ENCODE measurements around the gene PTPRCAP. TPM values are rescaled to one million over a fixed set of nuclear protein-coding genes. Genes with fewer than 3 reads are reported as not detected.

PTPRCAP gene
- total and polyA plus RNA-seq, 2 donors (not counting 1 experiment from before 2014, with no cell fraction given): 266 to 565 TPM

- ATAC-seq (ENCODE audit: low read depth) (peak; percentile 87), DNase-seq (peak; percentile 98)
- peak within 1 kb of the TSS; percentile 83 for H2AFZ ChIP-seq (ENCODE audit: insufficient read depth, low read depth, low read length, poor library complexity, severe bottlenecking)
- intact Hi-C loops (cut with micrococcal nuclease): loop anchor here (1.0 to 2.0 kb wide), 7 partner anchors 14 to 206 kb away; partner anchors contain the start of genes CDK2AP2, PITPNM1, PTPRCAP and RPS6KB2
- H3K9me3 ChIP-seq (ENCODE audit: control extremely low read depth in 1 of 3, control insufficient read depth in 2 of 3, insufficient read depth in 1 of 3, low read length in 2 of 3): no peaks in the 10 kb centered on the region
- ChIA-PET POLR2A (interaction anchor here (0.5 to 4.9 kb wide), 16 partner anchors 8 to 195 kb away, joined by 3 to 53 read pairs (median 4); partner anchors contain the start of genes PITPNM1, POLD4, PPP1CA and PTPRCAP), CTCF (interaction anchor here (0.8 to 4.0 kb wide), 11 partner anchors 15 to 132 kb away, joined by 3 to 19 read pairs (median 5); partner anchors contain the start of genes PITPNM1, PPP1CA, RAD9A and RPS6KB2)
- H3K27me3 ChIP-seq (replicated peaks in 1 of 4; ENCODE audit: control extremely low read depth in 1 of 4, control insufficient read depth in 3 of 4, insufficient read depth in 4 of 4, low read length in 3 of 4): no peaks in the 10 kb centered on the region
- Mint-ChIP-seq H3K4me1 (peaks cover 56% of the 10 kb centered on the region), H3K4me3 (peak within 1 kb of the TSS; percentile 99), H3K27me3 (no peaks in the 10 kb centered on the region), H3K27ac (peak within 1 kb of the TSS; percentile 100), H3K9me3 (ENCODE audit: insufficient read depth) (no peaks in the 10 kb centered on the region)
- H3K4me1 ChIP-seq (ENCODE audit: control insufficient read depth in 2 of 2, insufficient read depth in 2 of 2, low read length in 2 of 2): peaks cover 38 to 56% of the 10 kb centered on the region in 2 donors
- peaks cover 35% of the 10 kb centered on the region for H4K20me1 ChIP-seq (ENCODE audit: control insufficient read depth, insufficient read depth, low read length, poor library complexity, severe bottlenecking)
- peaks cover 0 to 18% of the 10 kb centered on the region in 2 experiments for H3K36me3 ChIP-seq (replicated peaks in 1 of 2; ENCODE audit: control extremely low read depth in 1 of 2, control insufficient read depth in 1 of 2, extremely low read depth in 1 of 2, insufficient read depth in 2 of 2, low read length in 1 of 2)
- H3K4me2 ChIP-seq (replicated peaks; ENCODE audit: low read depth, low read length, poor library complexity, severe bottlenecking): peak within 1 kb of the TSS; percentile 89
- peak within 1 kb of the TSS; percentile 71 for H3K9ac ChIP-seq (ENCODE audit: low read length)
- WGBS (ENCODE audit: insufficient coverage): 11% methylated on average over 59 of the region's 60 CpGs
- TF ChIP-seq CTCF (IDR thresholded peaks at IDR 0.05) (no peak), EZH2 (IDR thresholded peaks at IDR 0.05; ENCODE audit: borderline replicate concordance, insufficient read depth, low read depth, low read length, poor library complexity, severe bottlenecking) (no peak)
- peaks cover 42% of the 10 kb centered on the region for H3K79me2 ChIP-seq (ENCODE audit: control insufficient read depth, insufficient read depth, low read length)
- peak within 1 kb of the TSS; percentile 56 to 99 (median 68) for H3K4me3 ChIP-seq (ENCODE audit: control extremely low read depth in 1 of 5, extremely low read depth in 1 of 5, insufficient read depth in 1 of 5, low read depth in 2 of 5, low read length in 4 of 5)
- H3K27ac ChIP-seq (ENCODE audit: low read length in 2 of 2): peak within 1 kb of the TSS; percentile 75 to 79
These were observed 45.6 kb upstream of the PTPRCAP start, which contains the start of gene AIP for GRCh38 chr11:67482827-67483798. Gene AIP, plus strand, starts transcription at chr11:67483026. Its CDS starts 133 bp downstream, at chr11:67483159.
